Measurements from ENCODE around the gene EIF3A.
"Not testable (repeated sequence)": the region's sequence is repeated elsewhere in the genome, so short reads cannot be mapped to it uniquely, and the experiment has no call there.

EIF3A gene

GRCh38 chr10:119098576-119098975 is 18.0 kb upstream of the EIF3A start:
- no peak for DNase-seq

- not testable (repeated sequence) for DNase-seq
Measured at GRCh38 chr10:119096641-119097415, 16.2 kb upstream of the EIF3A start.

GRCh38 chr10:119095640-119096039 is 15.0 kb upstream of the EIF3A start:
- DNase-seq = peak; percentile 22

GRCh38 chr10:119090968-119091367 is 10.4 kb upstream of the EIF3A start:
- DNase-seq = peak; percentile 57

GRCh38 chr10:119090026-119090795 is 9.6 kb upstream of the EIF3A start:
- peak; percentile 52 for DNase-seq

GRCh38 chr10:119087271-119087882 is 6.8 kb upstream of the EIF3A start:
- DNase-seq = no peak

- DNase-seq = no peak
Measured at GRCh38 chr10:119084896-119085295, 4.3 kb upstream of the EIF3A start.

GRCh38 chr10:119079599-119080520 is 757 bp downstream of the EIF3A start:
- peak; percentile 69 for DNase-seq

- DNase-seq = no peak
Measured at GRCh38 chr10:119078422-119079179, 2.0 kb downstream of the EIF3A start.

- DNase-seq = no peak
Measured at GRCh38 chr10:119073584-119073983, 7.0 kb downstream of the EIF3A start.

- DNase-seq = no peak
Measured at GRCh38 chr10:119070395-119071165, 10.0 kb downstream of the EIF3A start.

GRCh38 chr10:119061926-119062325 is 18.7 kb downstream of the EIF3A start:
- DNase-seq = no peak

GRCh38 chr10:119061352-119061751 is 19.3 kb downstream of the EIF3A start:
- no peak for DNase-seq

- no peak for DNase-seq
Measured at GRCh38 chr10:119060107-119060506, 20.5 kb downstream of the EIF3A start.

GRCh38 chr10:119059557-119059956 is 21.1 kb downstream of the EIF3A start:
- no peak for DNase-seq

- no peak for DNase-seq
Measured at GRCh38 chr10:119058010-119058409, 22.6 kb downstream of the EIF3A start.

- no peak for DNase-seq
Measured at GRCh38 chr10:119055472-119055871, 25.1 kb downstream of the EIF3A start.

- no peak for DNase-seq
Measured at GRCh38 chr10:119051775-119052174, 28.8 kb downstream of the EIF3A start.

GRCh38 chr10:119049777-119050176 is 30.8 kb downstream of the EIF3A start:
- no peak for DNase-seq

- DNase-seq = no peak
Measured at GRCh38 chr10:119049361-119049760, 31.3 kb downstream of the EIF3A start.

- DNase-seq = no peak
Measured at GRCh38 chr10:119045561-119045960, 35.1 kb downstream of the EIF3A start.

All from CD4-positive, alpha-beta T cell treated with Interleukin-17A for 4 hours (primary cell).